Brain microvascular endothelial cell (primary cell): ENCODE results near the gene TIMP2.

Experiments
- DNase-seq: peaks from one replicate; pipeline ENCODE4 v3.0.0-alpha.2; 2020
- H3K27ac ChIP-seq: fragments of 250-450 bp; sonication (Bioruptor Pico); 2 replicates; pipeline ENCODE4 v1.5.1; 2020; ENCODE audit warnings: mild to moderate bottlenecking, moderate library complexity
- H3K27me3 ChIP-seq: fragments of 250-450 bp; sonication (Bioruptor Pico); replicated peaks from 2 replicates; pipeline ENCODE4 v1.5.1; 2020; ENCODE audit warnings: mild to moderate bottlenecking
- H3K36me3 ChIP-seq: fragments of 250-450 bp; sonication (Bioruptor Pico); replicated peaks from 2 replicates; pipeline ENCODE4 v1.5.1; 2020; ENCODE audit warnings: mild to moderate bottlenecking
- H3K4me3 ChIP-seq: 2 replicates; pipeline ENCODE4 v1.5.1; 2011; ENCODE audit warnings: low read depth, mild to moderate bottlenecking, control low read depth, low read length, moderate library complexity
- in situ Hi-C: cut with HindIII; loops from 2 replicates; pipeline ENCODE4 v1.10.0; 2017; ENCODE audit warnings: low sequenced_read_pairs, low pct_ligation_motif_present
- TF ChIP-seq, protein P1 (sequence below): IDR thresholded peaks from 2 replicates; pipeline ENCODE4 v1.5.1; 2011; ENCODE audit warnings: low read depth, mild to moderate bottlenecking, moderate library complexity, low read length, control low read depth, inconsistent platforms; ENCODE audit errors: missing control alignments

Gene TIMP2

DNA sequence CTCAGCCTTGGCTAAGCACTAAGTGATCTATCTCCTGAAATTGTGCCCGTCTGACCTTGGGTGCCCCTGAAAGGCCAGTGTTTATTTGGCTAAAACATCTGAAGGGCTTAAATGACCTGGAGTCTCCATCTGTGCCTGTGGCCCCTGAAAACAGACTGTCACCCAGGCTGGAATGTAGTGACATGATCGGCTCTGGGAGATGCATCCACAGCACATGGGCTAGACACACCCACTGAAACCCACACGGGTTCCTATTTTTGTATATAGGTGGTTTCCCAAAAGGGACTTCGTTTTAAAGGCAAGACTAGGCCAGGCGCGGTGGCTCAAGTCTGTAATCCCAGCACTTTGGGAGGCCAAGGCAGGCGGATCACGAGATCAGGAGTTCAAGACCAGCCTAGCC, 35.7 kb downstream of the TIMP2 start:
- DNase-seq: no peak
- no peak overlapping the region for H3K27ac ChIP-seq
- H3K27me3 ChIP-seq: no peaks in the 10 kb centered on the region
- peaks cover 11% of the 10 kb centered on the region for H3K36me3 ChIP-seq
- in situ Hi-C loops: no loop called here
- H3K4me3 ChIP-seq: no peak overlapping the region
- TF ChIP-seq, protein P1, sequence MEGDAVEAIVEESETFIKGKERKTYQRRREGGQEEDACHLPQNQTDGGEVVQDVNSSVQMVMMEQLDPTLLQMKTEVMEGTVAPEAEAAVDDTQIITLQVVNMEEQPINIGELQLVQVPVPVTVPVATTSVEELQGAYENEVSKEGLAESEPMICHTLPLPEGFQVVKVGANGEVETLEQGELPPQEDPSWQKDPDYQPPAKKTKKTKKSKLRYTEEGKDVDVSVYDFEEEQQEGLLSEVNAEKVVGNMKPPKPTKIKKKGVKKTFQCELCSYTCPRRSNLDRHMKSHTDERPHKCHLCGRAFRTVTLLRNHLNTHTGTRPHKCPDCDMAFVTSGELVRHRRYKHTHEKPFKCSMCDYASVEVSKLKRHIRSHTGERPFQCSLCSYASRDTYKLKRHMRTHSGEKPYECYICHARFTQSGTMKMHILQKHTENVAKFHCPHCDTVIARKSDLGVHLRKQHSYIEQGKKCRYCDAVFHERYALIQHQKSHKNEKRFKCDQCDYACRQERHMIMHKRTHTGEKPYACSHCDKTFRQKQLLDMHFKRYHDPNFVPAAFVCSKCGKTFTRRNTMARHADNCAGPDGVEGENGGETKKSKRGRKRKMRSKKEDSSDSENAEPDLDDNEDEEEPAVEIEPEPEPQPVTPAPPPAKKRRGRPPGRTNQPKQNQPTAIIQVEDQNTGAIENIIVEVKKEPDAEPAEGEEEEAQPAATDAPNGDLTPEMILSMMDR: no peak

GRCh38 chr17:78888941-78889518, 36.2 kb downstream of the TIMP2 start:
- no peak for DNase-seq
- Histone ChIP-seq H3K36me3 (peaks cover 11% of the 10 kb centered on the region), H3K27ac (no peak overlapping the region), H3K4me3 (no peak overlapping the region), H3K27me3 (no peaks in the 10 kb centered on the region)
- TF ChIP-seq, protein P1: no peak
- in situ Hi-C loops: no loop called here

DNA sequence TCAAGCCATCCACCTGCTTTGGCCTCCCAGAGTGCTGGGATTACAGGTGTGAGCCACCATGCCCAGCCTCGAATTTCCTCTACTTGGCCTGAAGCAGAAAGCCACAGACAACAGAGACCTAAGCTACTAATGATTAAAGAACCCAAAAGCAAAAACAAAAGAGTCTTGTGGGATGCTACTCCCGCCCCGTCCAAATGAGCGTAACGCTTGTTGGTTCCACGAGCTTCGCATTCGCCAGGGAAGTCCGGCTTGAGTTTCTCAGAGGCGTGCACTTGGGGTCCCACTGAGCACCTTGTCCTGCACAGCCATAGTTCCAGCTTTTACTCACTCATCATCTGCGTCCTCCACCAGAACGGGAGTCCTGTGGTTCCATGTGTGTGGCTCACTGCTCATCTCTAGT, 38.2 kb downstream of the TIMP2 start:
- Histone ChIP-seq H3K36me3 (peaks cover 11% of the 10 kb centered on the region), H3K27me3 (no peaks in the 10 kb centered on the region), H3K4me3 (no peak overlapping the region), H3K27ac (no peak overlapping the region)
- DNase-seq: no peak
- TF ChIP-seq, protein P1: no peak
- in situ Hi-C loops: no loop called here

DNA sequence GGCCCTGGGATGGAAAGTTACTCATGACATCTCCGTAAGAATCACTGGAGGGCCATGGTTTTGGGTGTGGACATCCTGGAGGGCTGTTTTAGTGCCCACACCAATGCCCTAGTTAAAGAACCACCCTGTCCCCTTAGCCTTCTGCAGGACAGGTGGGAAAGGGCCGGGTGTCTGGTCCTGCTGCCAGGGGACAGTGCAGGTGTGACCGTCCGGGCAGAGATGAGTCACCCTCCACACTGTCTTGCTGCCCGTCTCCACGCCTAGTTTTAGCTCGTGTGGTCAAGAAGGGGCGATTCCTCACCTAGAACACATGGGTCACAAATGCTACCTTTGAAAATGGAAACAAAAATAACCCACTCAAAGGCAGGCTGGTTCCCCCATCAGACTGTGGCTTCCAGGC, 39.2 kb downstream of the TIMP2 start:
- Histone ChIP-seq H3K4me3 (no peak overlapping the region), H3K27ac (no peak overlapping the region), H3K27me3 (no peaks in the 10 kb centered on the region), H3K36me3 (peaks cover 6% of the 10 kb centered on the region)
- TF ChIP-seq, protein P1: no peak
- in situ Hi-C loops: no loop called here
- DNase-seq: no peak

GRCh38 chr17:78884876-78885667, 40.1 kb downstream of the TIMP2 start:
- Histone ChIP-seq H3K36me3 (peaks cover 2% of the 10 kb centered on the region), H3K4me3 (no peak overlapping the region), H3K27me3 (no peaks in the 10 kb centered on the region), H3K27ac (no peak overlapping the region)
- in situ Hi-C loops: no loop called here
- DNase-seq: no peak
- TF ChIP-seq, protein P1: no peak
